CD4-positive, alpha-beta memory T cell (primary cell): ENCODE measurements around the gene C4B. TPM values are rescaled to one million over a fixed set of nuclear protein-coding genes. Genes with fewer than 3 reads are reported as not detected.
"Not testable (repeated sequence)": the region's sequence is repeated elsewhere in the genome, so short reads cannot be mapped to it uniquely, and the experiment has no call there.

Source experiments
- CTCF ChIA-PET: fragments of 350-600 bp; sonication (Branson Sonifier 250); formaldehyde crosslinking; loops from one replicate; lab custom pipeline; 2021; ENCODE audit warnings: inconsistent platforms; ENCODE audit not compliant: partially characterized antibody; lab: Charles Lee
- POLR2A ChIA-PET: fragments of 350-600 bp; sonication (Branson Sonifier 250); formaldehyde crosslinking; loops from one replicate; lab custom pipeline; 2021; ENCODE audit not compliant: partially characterized antibody; lab: Charles Lee
- DNase-seq, 5 donors: peaks; one replicate each; pipeline versions ENCODE4 v3.0.0 to v3.0.0-alpha.2; 2020 to 2022; ENCODE audit warnings: mixed read lengths in 1 of 5
- H3K27ac ChIP-seq: one replicate; pipeline ENCODE4 v1.7.0; 2013; ENCODE audit warnings: low read depth, low read length
- H3K27me3 ChIP-seq: 2 replicates; pipeline ENCODE4 v1.7.0; 2013; ENCODE audit warnings: mild to moderate bottlenecking, low read length, moderate library complexity; ENCODE audit not compliant: insufficient read depth
- H3K36me3 ChIP-seq: 2 replicates; pipeline ENCODE4 v1.7.0; 2013; ENCODE audit warnings: mild to moderate bottlenecking, low read length, moderate library complexity; ENCODE audit not compliant: insufficient read depth
- H3K4me1 ChIP-seq: 2 replicates; pipeline ENCODE4 v1.7.0; 2013; ENCODE audit warnings: mild to moderate bottlenecking, low read length, moderate library complexity; ENCODE audit not compliant: insufficient read depth
- H3K4me3 ChIP-seq, 2 donors: one replicate each; pipeline ENCODE4 v1.7.0; 2013; ENCODE audit warnings: low read length in 2 of 2, mild to moderate bottlenecking in 1 of 2
- H3K9me3 ChIP-seq, 2 donors: one replicate each; pipeline ENCODE4 v1.7.0; 2013; ENCODE audit warnings: low read length in 2 of 2, control low read depth in 1 of 2; ENCODE audit not compliant: control insufficient read depth in 1 of 2
- H3K27ac Mint-ChIP-seq, 7 donors: one replicate each; pipeline ENCODE4 v1.8.0; 2020 to 2021; ENCODE audit warnings: mixed read lengths in 7 of 7, mild to moderate bottlenecking in 6 of 7, inconsistent platforms in 3 of 7, moderate library complexity in 3 of 7
- H3K27me3 Mint-ChIP-seq, 2 donors: one replicate each; pipeline ENCODE4 v1.8.0; 2020 to 2021; ENCODE audit warnings: mixed read lengths in 2 of 2
- H3K36me3 Mint-ChIP-seq, 2 donors: one replicate each; pipeline ENCODE4 v1.8.0; 2020 to 2021; ENCODE audit warnings: mixed read lengths in 2 of 2, inconsistent platforms in 1 of 2, mild to moderate bottlenecking in 1 of 2
- H3K4me1 Mint-ChIP-seq, 4 donors: one replicate each; pipeline ENCODE4 v1.8.0; 2020 to 2021; ENCODE audit warnings: mixed read lengths in 4 of 4, mild to moderate bottlenecking in 1 of 4
- H3K4me3 Mint-ChIP-seq, 8 donors: one replicate each; pipeline ENCODE4 v1.8.0; 2020 to 2021; ENCODE audit warnings: mixed read lengths in 8 of 8, mild to moderate bottlenecking in 7 of 8, moderate library complexity in 6 of 8, inconsistent platforms in 3 of 8
- H3K9me3 Mint-ChIP-seq, 8 donors: one replicate each; pipeline ENCODE4 v1.8.0; 2020 to 2021; ENCODE audit warnings: mixed read lengths in 8 of 8, mild to moderate bottlenecking in 5 of 8, inconsistent platforms in 3 of 8, moderate library complexity in 1 of 8
- intact Hi-C: fragments of 100-400 bp; cut with micrococcal nuclease; formaldehyde crosslinking; loops from one replicate; pipeline ENCODE4 v1.15.1; 2023
- polyA plus RNA-seq, 2 donors: library from polyadenylated mRNA; unstranded; fragments of 300-500 nt; fragmentation: Illumina TruSeq; gene quantifications; one replicate each; pipeline ENCODE4 v1.2.3, GENCODE V29; 2021
- total RNA-seq, 2 experiments: library from RNA; stranded (reverse); gene quantifications; one replicate each; pipeline ENCODE4 v1.2.3, GENCODE V29; 2021

Gene C4B
- total and polyA plus RNA-seq, 4 experiments from 2014 or later: 0.36 to 5.8 (median 5.0) TPM; not detected in 1

DNA sequence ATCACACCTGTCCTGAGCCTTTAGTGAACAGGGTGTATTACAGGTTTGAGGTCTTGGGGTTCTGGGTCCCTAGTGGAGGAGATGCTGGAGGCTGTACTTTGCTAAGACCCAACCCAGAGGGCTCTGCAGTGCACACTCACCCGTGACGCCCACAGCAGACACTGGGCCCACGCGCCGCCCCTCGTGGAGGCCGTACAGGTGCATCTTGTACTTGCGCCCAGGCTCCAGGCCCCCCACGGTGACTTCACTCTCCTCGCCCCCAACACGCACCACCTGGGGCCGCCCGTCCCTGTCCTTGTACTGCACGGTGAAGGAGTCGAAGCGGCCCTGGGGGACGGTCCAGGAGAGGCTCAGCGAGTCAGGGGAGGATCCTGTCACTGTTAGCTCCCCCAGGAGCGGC, 52.9 kb downstream of the C4B start:
- H3K4me3 Mint-ChIP-seq, H3K9me3 Mint-ChIP-seq, DNase-seq, H3K27ac Mint-ChIP-seq, H3K27me3 Mint-ChIP-seq, intact Hi-C loops, H3K9me3 ChIP-seq, H3K27ac ChIP-seq, H3K36me3 Mint-ChIP-seq, CTCF ChIA-PET, H3K27me3 ChIP-seq, H3K4me3 ChIP-seq, H3K4me1 ChIP-seq, H3K4me1 Mint-ChIP-seq, H3K36me3 ChIP-seq, POLR2A ChIA-PET: not testable (repeated sequence)

DNA sequence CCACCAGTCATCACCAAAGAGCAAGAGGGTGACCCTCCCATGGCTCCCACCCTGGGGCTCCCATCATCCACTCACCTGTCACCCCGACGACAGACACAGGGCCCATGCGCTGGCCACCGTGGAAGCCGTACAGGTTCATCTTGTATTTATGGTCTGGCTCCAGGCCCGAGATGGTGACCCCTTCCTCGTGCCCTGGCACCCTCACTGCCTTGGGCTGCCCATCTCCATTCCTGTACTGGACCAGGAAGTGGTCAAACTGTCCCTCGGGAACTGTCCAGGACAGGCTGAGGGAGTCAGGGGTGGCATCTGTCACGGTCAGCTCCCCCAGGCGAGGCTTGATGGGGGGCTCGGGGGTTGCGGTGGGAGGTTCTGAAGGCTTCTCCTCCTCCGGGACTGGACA, 53.7 kb downstream of the C4B start:
- POLR2A ChIA-PET, H3K27ac ChIP-seq, DNase-seq, intact Hi-C loops, H3K9me3 Mint-ChIP-seq, H3K4me3 ChIP-seq, H3K27ac Mint-ChIP-seq, H3K27me3 Mint-ChIP-seq, H3K4me3 Mint-ChIP-seq, H3K27me3 ChIP-seq, CTCF ChIA-PET, H3K9me3 ChIP-seq, H3K4me1 Mint-ChIP-seq, H3K36me3 Mint-ChIP-seq, H3K36me3 ChIP-seq, H3K4me1 ChIP-seq: not testable (repeated sequence)

DNA sequence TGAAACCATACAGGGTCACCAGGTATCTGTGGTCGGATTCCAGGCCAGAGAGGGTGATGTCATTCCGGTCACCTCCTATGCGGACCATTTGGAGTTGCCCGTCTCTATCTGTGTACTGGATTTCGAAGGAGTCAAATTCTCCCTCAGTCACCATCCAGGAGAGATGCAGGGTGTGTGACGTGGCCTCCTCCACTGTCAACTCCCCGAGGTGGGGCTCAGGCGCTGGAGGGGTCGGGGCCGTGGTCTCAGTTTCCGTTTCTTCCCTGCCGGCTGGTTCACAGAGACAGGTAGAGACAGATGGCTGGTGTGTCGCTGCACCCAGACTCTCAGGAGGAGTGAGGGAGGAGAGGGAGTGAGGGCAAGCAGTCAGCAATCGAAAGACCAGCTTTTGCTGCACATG, 54.3 kb downstream of the C4B start:
- Mint-ChIP-seq H3K27me3 (no peaks in the 10 kb centered on the region), H3K4me1 (peaks cover 0 to 2% (median 0%) of the 10 kb centered on the region in 4 donors), H3K9me3 (peaks cover 0 to 1% (median 0%) of the 10 kb centered on the region in 8 donors), H3K36me3 (no peaks in the 10 kb centered on the region), H3K4me3 (no peak overlapping the region), H3K27ac (no peak overlapping the region)
- intact Hi-C loops: no loop called here
- no peak for DNase-seq
- ChIA-PET POLR2A (no interaction called here), CTCF (no interaction called here)
- Histone ChIP-seq H3K27me3 (no peaks in the 10 kb centered on the region), H3K36me3 (no peaks in the 10 kb centered on the region), H3K4me3 (no peak overlapping the region), H3K9me3 (no peaks in the 10 kb centered on the region), H3K4me1 (no peaks in the 10 kb centered on the region), H3K27ac (no peak overlapping the region)

DNA sequence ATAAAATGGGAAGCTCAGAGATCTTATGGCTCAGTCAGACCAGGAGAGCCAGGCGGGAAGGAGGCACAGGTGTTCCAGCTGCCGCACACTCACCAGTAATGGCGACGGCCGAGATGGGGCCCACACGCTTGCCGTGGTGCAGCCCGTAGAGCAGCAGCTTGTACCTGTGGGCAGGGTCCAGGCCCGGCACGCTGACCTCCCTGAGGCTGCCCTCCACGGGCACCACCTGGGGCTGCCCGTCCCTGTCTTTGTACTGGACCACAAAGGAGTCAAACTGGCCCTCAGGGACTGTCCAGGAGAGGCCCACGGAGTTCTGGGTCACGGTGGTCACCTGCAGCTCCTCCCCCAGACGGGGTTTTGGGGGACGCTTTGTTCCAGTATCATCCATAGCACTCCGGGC, 54.9 kb downstream of the C4B start:
- CTCF ChIA-PET: no interaction called here
- Mint-ChIP-seq H3K27ac (no peak overlapping the region), H3K4me1 (peaks cover 0 to 2% (median 0%) of the 10 kb centered on the region in 4 donors), H3K27me3 (no peaks in the 10 kb centered on the region), H3K9me3 (peaks cover 0 to 1% (median 0%) of the 10 kb centered on the region in 8 donors), H3K36me3 (no peaks in the 10 kb centered on the region), H3K4me3 (no peak overlapping the region)
- POLR2A ChIA-PET: no interaction called here
- H3K4me1 ChIP-seq: no peaks in the 10 kb centered on the region
- H3K4me3 ChIP-seq: no peak overlapping the region
- no peaks in the 10 kb centered on the region for H3K27me3 ChIP-seq
- DNase-seq: no peak
- intact Hi-C loops: no loop called here
- no peaks in the 10 kb centered on the region for H3K36me3 ChIP-seq
- no peaks in the 10 kb centered on the region for H3K9me3 ChIP-seq
- no peak overlapping the region for H3K27ac ChIP-seq

DNA sequence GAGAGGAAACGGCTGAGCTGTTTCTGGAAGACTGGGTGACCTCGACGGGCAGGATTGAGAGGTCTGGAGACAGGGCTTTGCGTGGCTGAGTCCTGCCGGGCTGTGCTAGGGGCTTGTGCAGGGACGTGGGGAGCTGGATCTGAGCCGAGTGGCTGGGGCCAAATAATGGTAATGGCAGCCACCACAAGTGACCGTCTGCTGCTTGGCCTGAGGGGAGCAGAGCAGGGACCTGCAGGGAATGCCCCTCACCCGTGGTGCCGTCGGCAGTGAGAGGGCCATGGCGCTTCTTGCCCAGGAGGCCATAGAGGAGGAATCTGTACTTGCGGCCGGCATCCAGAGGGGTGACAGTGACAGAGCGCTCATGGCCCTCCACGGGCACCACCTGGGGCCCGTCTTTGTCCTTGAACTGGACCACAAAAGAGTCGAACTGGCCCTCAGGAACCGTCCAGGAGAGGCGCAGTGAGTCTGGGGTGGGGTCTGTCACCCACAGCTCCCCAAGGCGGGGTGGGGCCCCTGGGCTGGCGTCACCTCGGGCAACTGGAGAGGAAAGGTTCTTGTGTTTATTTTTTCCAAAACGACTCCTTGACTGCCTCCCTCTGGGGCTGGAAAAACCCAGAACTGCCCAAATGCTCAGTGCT, 55.4 kb downstream of the C4B start:
- H3K9me3 Mint-ChIP-seq: peaks cover 0 to 1% (median 0%) of the 10 kb centered on the region in 8 donors
- no peaks in the 10 kb centered on the region for H3K27me3 ChIP-seq
- ChIA-PET CTCF (no interaction called here), POLR2A (no interaction called here)
- peaks cover 0 to 2% (median 0%) of the 10 kb centered on the region in 4 donors for H3K4me1 Mint-ChIP-seq
- H3K4me3 ChIP-seq: no peak overlapping the region
- H3K36me3 Mint-ChIP-seq: no peaks in the 10 kb centered on the region
- H3K36me3 ChIP-seq: no peaks in the 10 kb centered on the region
- DNase-seq: no peak
- H3K4me3 Mint-ChIP-seq: no peak overlapping the region
- no peak overlapping the region for H3K27ac Mint-ChIP-seq
- intact Hi-C loops: no loop called here
- H3K9me3 ChIP-seq: no peaks in the 10 kb centered on the region
- no peak overlapping the region for H3K27ac ChIP-seq
- no peaks in the 10 kb centered on the region for H3K27me3 Mint-ChIP-seq
- H3K4me1 ChIP-seq: no peaks in the 10 kb centered on the region

DNA sequence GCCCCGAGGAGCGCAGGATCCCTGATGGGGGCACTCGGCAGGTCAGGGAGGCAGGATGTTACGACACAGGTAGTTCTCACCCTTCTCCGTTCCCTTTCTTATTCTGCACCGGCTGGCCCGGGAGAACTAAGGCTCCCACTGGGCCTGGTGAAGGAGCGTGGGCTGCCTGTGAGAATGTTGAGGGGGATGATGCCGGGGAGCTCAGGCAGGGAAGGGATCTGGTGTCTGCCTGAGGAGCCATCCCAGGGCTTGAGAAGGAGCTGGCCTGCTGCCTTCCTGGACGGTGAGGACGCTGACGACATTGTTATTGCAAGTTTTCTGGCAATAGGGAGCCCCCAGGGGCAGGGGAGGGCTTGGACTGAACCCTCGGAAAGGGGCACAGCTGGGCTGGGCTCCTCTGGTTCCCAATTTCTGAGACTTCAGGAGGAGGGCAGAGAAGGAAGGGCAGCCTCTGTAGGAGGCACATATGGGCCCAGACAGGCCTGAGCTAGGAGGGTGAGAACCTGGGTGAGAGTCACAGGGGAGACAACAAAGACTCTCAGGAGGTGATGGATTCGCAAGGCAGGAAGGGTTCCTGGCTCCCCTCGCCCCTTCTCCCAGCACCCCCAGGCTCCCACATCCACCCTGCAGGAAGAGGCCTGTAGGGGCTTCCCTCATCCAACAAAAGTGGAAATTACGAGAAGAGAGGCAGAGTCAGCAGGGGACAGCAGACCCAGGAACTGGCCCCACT, 56.4 kb downstream of the C4B start:
- H3K9me3 Mint-ChIP-seq: peaks cover 0 to 1% (median 0%) of the 10 kb centered on the region in 8 donors
- H3K27ac ChIP-seq: no peak overlapping the region
- no peaks in the 10 kb centered on the region for H3K27me3 ChIP-seq
- no peak overlapping the region for H3K4me3 Mint-ChIP-seq
- peaks cover 0 to 3% of the 10 kb centered on the region in 2 donors for H3K27me3 Mint-ChIP-seq
- POLR2A ChIA-PET: no interaction called here
- no peak overlapping the region for H3K4me3 ChIP-seq
- H3K36me3 ChIP-seq: no peaks in the 10 kb centered on the region
- intact Hi-C loops: no loop called here
- no peak for DNase-seq
- H3K27ac Mint-ChIP-seq: peak overlapping the region in 1 of 7 donors; percentile 50
- no peaks in the 10 kb centered on the region for H3K4me1 ChIP-seq
- H3K36me3 Mint-ChIP-seq: no peaks in the 10 kb centered on the region
- CTCF ChIA-PET: no interaction called here
- H3K9me3 ChIP-seq: no peaks in the 10 kb centered on the region
- no peaks in the 10 kb centered on the region for H3K4me1 Mint-ChIP-seq

DNA sequence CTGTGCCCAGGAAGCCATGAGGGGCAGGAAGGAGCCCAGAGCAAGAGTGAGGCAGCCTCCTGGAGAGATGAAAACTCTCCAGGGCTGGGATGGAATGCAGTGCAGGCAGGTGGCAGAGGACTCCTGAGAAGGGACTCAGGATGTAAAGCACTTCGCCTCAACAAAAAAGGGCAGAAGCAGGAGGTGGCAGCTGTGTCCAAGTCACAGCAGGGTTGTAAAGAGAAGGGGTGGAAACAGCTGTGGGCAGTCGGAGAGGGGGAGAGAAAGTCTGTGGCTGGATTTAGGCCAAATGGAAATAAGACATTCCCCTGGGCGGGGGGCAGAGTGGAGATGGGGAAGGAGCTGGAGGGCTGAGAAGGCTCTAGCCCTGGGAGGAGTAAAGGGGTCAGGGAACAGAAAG, 58.5 kb downstream of the C4B start:
- Mint-ChIP-seq H3K36me3 (no peaks in the 10 kb centered on the region), H3K27me3 (peaks cover 0 to 3% of the 10 kb centered on the region in 2 donors), H3K4me3 (peak overlapping the region in 1 of 8 donors; percentile 57), H3K4me1 (no peaks in the 10 kb centered on the region), H3K27ac (peak overlapping the region in 1 of 7 donors; percentile 7), H3K9me3 (no peaks in the 10 kb centered on the region)
- CTCF ChIA-PET: no interaction called here
- intact Hi-C loops: no loop called here
- Histone ChIP-seq H3K27me3 (no peaks in the 10 kb centered on the region), H3K4me3 (no peak overlapping the region), H3K27ac (no peak overlapping the region), H3K36me3 (no peaks in the 10 kb centered on the region), H3K4me1 (no peaks in the 10 kb centered on the region), H3K9me3 (no peaks in the 10 kb centered on the region)
- POLR2A ChIA-PET: no interaction called here
- no peak for DNase-seq
